HepG2 (cell line): ENCODE results near the gene ARFIP2. TPM values are rescaled to one million over a fixed set of nuclear protein-coding genes. Genes with fewer than 3 reads are reported as not detected.

Experiments used
- ATAC-seq: fragments of 200-7000 bp; cut with Tn5 transposase; 3 replicates; pipeline ENCODE4 v1.9.1; 2020; ENCODE audit warnings: mild to moderate bottlenecking, moderate library complexity
- BruUV-seq: library from RNA; stranded (reverse); fragments of 400-500 nt; replicated peaks from 2 replicates; lab custom pipeline; 2021; lab: Mats Ljungman, UMichigan
- CTCF ChIA-PET: fragments of 300-600 bp; formaldehyde crosslinking; extraction: SDS; loops from one replicate; lab custom pipeline; 2021; ENCODE audit warnings: low total read pairs, inconsistent platforms, low intra/inter-chr PET ratio; lab: Yijun Ruan, JAX
- POLR2A ChIA-PET: fragments of 350-600 bp; sonication (Branson Sonifier 250); formaldehyde crosslinking; loops from one replicate; lab custom pipeline; 2020; ENCODE audit warnings: antibody characterized with exemption, inconsistent platforms; lab: Yijun Ruan, JAX
- DNase-seq: peaks from one replicate; pipeline ENCODE4 v3.0.0-alpha.2; 2015; ENCODE audit warnings: low spot score
- FAIRE-seq: peaks from 3 replicates; lab custom pipeline; 2011; peaks lifted over from hg19 to GRCh38; lab: Jason Lieb, UNC
- H2AFZ ChIP-seq: one replicate; pipeline ENCODE4 v1.6.1; 2011; ENCODE audit warnings: low read length, inconsistent platforms
- H3K27ac ChIP-seq: fragments of 300-600 bp; 3 replicates; pipeline ENCODE4 v1.8.0; 2011; ENCODE audit warnings: mixed run types, mild to moderate bottlenecking, mixed read lengths, low read length, inconsistent platforms; ENCODE audit not compliant: insufficient read depth; ENCODE audit errors: extremely low read length
- H3K27me3 ChIP-seq, 2 experiments: fragments of 200-600 bp in 1 of 2; 2 replicates in 1 of 2; 3 replicates in 1 of 2; pipeline versions ENCODE4 v1.6.0 to v1.8.0; 2011; ENCODE audit warnings: low read length in 2 of 2, mild to moderate bottlenecking in 2 of 2, moderate library complexity in 2 of 2, inconsistent platforms in 1 of 2; ENCODE audit not compliant: insufficient read depth in 2 of 2, control insufficient read depth in 1 of 2
- H3K36me3 ChIP-seq, 2 experiments: fragments of 200-600 bp in 1 of 2; replicated peaks in 1 of 2; 2 replicates in 1 of 2; 3 replicates in 1 of 2; pipeline versions ENCODE4 v1.5.1 to v1.8.0; 2011; ENCODE audit warnings: low read length in 2 of 2, inconsistent platforms in 1 of 2; ENCODE audit not compliant: insufficient read depth in 2 of 2, control insufficient read depth in 1 of 2
- H3K4me1 ChIP-seq: 2 replicates; pipeline ENCODE4 v1.5.1; 2012; ENCODE audit warnings: low read length, inconsistent platforms; ENCODE audit not compliant: insufficient read depth
- H3K4me2 ChIP-seq: 2 replicates; pipeline ENCODE4 v1.6.0; 2011; ENCODE audit warnings: low read depth, low read length, inconsistent platforms
- H3K4me3 ChIP-seq, 3 experiments: fragments of 200-600 bp in 1 of 3; sonication (generic), shearing (Covaris generic) in 1 of 3; replicated peaks in 1 of 3; 2 replicates each; pipeline ENCODE4 v1.5.1; 2011 to 2016; ENCODE audit warnings: low read length in 3 of 3, inconsistent platforms in 2 of 3, low read depth in 2 of 3, mild to moderate bottlenecking in 2 of 3, control low read depth in 1 of 3, mixed read lengths in 1 of 3; ENCODE audit not compliant: insufficient read depth in 1 of 3
- H3K79me2 ChIP-seq: one replicate; pipeline ENCODE4 v1.6.1; 2011; ENCODE audit warnings: low read length, inconsistent platforms; ENCODE audit not compliant: insufficient read depth
- H3K9ac ChIP-seq: 2 replicates; pipeline ENCODE4 v1.6.0; 2011; ENCODE audit warnings: mild to moderate bottlenecking, low read depth, low read length, inconsistent platforms; ENCODE audit not compliant: insufficient read depth
- H3K9me3 ChIP-seq: 2 replicates; pipeline ENCODE4 v1.5.1; 2012; ENCODE audit warnings: mild to moderate bottlenecking, low read length
- H4K20me1 ChIP-seq: 2 replicates; pipeline ENCODE4 v1.6.0; 2011; ENCODE audit warnings: inconsistent platforms, mild to moderate bottlenecking, low read length, moderate library complexity; ENCODE audit not compliant: insufficient read depth
- CERS6 ChIP-seq: sonication (generic); formaldehyde crosslinking; IDR thresholded peaks from 2 replicates; pipeline ENCODE4 v1.5.0; 2020; ENCODE audit warnings: missing genetic modification reagents
- KLF11 ChIP-seq: IDR thresholded peaks from 2 replicates; pipeline ENCODE4 v1.6.1; 2016; ENCODE audit warnings: missing compliant biosample characterization
- NFIC ChIP-seq: IDR thresholded peaks from 2 replicates; pipeline ENCODE4 v1.6.1; 2012; ENCODE audit warnings: mild to moderate bottlenecking, low read length, inconsistent platforms
- PAX8 ChIP-seq: sonication (generic); formaldehyde crosslinking; IDR thresholded peaks from 2 replicates; pipeline ENCODE4 v1.8.0; 2022; ENCODE audit warnings: mild to moderate bottlenecking, missing genetic modification reagents, borderline replicate concordance
- SPEN ChIP-seq: sonication (generic); formaldehyde crosslinking; IDR thresholded peaks from 2 replicates; pipeline ENCODE4 v1.5.1; 2020; ENCODE audit warnings: low read depth, mild to moderate bottlenecking, missing genetic modification reagents
- TBX3 ChIP-seq: fragments of 450-650 bp; IDR thresholded peaks from 2 replicates; pipeline ENCODE4 v1.6.1; 2017; ENCODE audit warnings: antibody characterized with exemption, mild to moderate bottlenecking, inconsistent platforms, borderline replicate concordance
- THAP11 ChIP-seq: IDR thresholded peaks from 2 replicates; pipeline ENCODE4 v1.6.1; 2016; ENCODE audit warnings: missing biosample characterization, missing genetic modification reagents
- ZBTB34 ChIP-seq: sonication (generic); formaldehyde crosslinking; IDR thresholded peaks from 2 replicates; pipeline ENCODE4 v1.8.0; 2022; ENCODE audit warnings: mild to moderate bottlenecking, missing genetic modification reagents
- ZC3H13 ChIP-seq: sonication (generic); formaldehyde crosslinking; IDR thresholded peaks from 2 replicates; pipeline ENCODE4 v1.8.1; 2023; ENCODE audit warnings: mild to moderate bottlenecking, missing genetic modification reagents, moderate library complexity
- ZNF143 ChIP-seq: sonication (generic); formaldehyde crosslinking; IDR thresholded peaks from 2 replicates; pipeline ENCODE4 v1.4.0; 2020; ENCODE audit warnings: missing genetic modification reagents
- ZNF205 ChIP-seq: IDR thresholded peaks from 2 replicates; pipeline ENCODE4 v1.6.1; 2018; ENCODE audit warnings: missing biosample characterization, missing genetic modification reagents
- ZNF335 ChIP-seq: sonication (generic); formaldehyde crosslinking; IDR thresholded peaks from 2 replicates; pipeline ENCODE4 v1.4.0; 2020; ENCODE audit warnings: missing genetic modification reagents
- ZNF639 ChIP-seq: conservative IDR thresholded peaks from 2 replicates; pipeline ENCODE4 v1.6.1; 2018; ENCODE audit warnings: missing genetic modification reagents
- ZNF720 ChIP-seq: sonication (generic); formaldehyde crosslinking; IDR thresholded peaks from 2 replicates; pipeline ENCODE4 v1.4.0; 2020; ENCODE audit warnings: missing genetic modification reagents
- WGBS: methylation state at CpG from one replicate; pipeline ENCODE4 v1.1.6; 2017; ENCODE audit warnings: low lambda C conversion rate; 5-methylcytosine and 5-hydroxymethylcytosine counted together
- in situ Hi-C: cut with HindIII; loops from 2 replicates; pipeline ENCODE4 v1.10.0; 2017; ENCODE audit warnings: low pct_unique_long_range_greater_than_20kb; ENCODE audit not compliant: extremely low pct_ligation_motif_present
- intact Hi-C: fragments of 100-400 bp; cut with micrococcal nuclease; formaldehyde crosslinking; loops from one replicate; pipeline ENCODE4 v1.10.0; 2022; ENCODE audit not compliant: unreplicated experiment
- polyA plus RNA-seq, 8 experiments: library from polyadenylated mRNA; depleted of rRNA in 3 of 8; stranded (reverse) in 7 of 8; unstranded in 1 of 8; fragments of >200 nt; fragmentation: Illumina TruSeq in 4 of 8; extraction: Trizol in 4 of 8; gene quantifications; 2 replicates each; pipeline versions ENCODE4 v1.2.1 to v1.2.3, GENCODE V29; 2011 to 2016; ENCODE audit warnings: low read depth in 4 of 8, missing spikeins in 1 of 8, mixed read lengths in 1 of 8; ENCODE audit not compliant: insufficient read depth in 1 of 8
- total RNA-seq, 5 experiments: library from RNA; depleted of rRNA; stranded (reverse); fragments of >200 nt; fragmentation: Illumina TruSeq; extraction: Trizol; gene quantifications; 2 replicates each; pipeline ENCODE4 v1.2.3, GENCODE V29; 2016; ENCODE audit warnings: low read depth in 1 of 5
- TF ChIP-seq, protein P1 (sequence below): IDR thresholded peaks from 2 replicates; pipeline ENCODE4 v1.6.1; 2016; ENCODE audit warnings: low read depth

ARFIP2 gene
- total and polyA plus RNA-seq, 2 of the 13 experiments (the other 11 are each of a cell fraction or from before 2014, with no cell fraction given) = 56.6 to 60.2 TPM

DNA sequence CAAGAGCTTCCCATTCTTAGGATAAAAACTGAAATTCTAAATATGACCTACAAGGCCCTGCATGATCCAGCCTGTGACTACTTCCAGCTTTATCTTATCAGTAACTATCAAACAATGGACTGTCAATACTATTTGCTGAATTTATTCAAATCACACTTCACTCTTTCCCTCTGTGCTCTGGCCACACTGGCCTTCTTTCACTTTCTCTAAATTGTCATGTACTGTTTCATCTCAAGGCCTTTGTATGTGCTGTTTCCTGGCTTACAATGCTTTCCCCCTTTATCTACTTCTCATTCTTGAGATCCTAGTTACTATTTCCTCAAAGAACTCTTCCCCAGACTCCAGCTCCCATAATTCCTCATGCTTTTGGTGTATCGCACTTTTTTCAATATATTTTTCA lies 5.8 kb upstream of the ARFIP2 start:
- Histone ChIP-seq H3K4me1 (peaks cover 80% of the 10 kb centered on the region), H3K79me2 (peaks cover 17% of the 10 kb centered on the region), H3K9ac (no peak overlapping the region), H2AFZ (no peak overlapping the region), H3K36me3 (peaks cover 2 to 27% of the 10 kb centered on the region in 2 experiments; a peak in 4 of 5 replicates), H3K27me3 (no peaks in the 10 kb centered on the region; a peak in 1 of 5 replicates), H3K27ac (no peak overlapping the region), H3K9me3 (no peaks in the 10 kb centered on the region), H3K4me2 (no peak overlapping the region), H4K20me1 (no peaks in the 10 kb centered on the region; the same call in 1 of the 2 replicates), H3K4me3 (no peak overlapping the region)
- in situ Hi-C loops = loop anchor here (10.0 kb wide), 1 partner anchor 118 kb away; the partner anchor contains the start of genes ILK and RRP8
- TF ChIP-seq, protein P1, sequence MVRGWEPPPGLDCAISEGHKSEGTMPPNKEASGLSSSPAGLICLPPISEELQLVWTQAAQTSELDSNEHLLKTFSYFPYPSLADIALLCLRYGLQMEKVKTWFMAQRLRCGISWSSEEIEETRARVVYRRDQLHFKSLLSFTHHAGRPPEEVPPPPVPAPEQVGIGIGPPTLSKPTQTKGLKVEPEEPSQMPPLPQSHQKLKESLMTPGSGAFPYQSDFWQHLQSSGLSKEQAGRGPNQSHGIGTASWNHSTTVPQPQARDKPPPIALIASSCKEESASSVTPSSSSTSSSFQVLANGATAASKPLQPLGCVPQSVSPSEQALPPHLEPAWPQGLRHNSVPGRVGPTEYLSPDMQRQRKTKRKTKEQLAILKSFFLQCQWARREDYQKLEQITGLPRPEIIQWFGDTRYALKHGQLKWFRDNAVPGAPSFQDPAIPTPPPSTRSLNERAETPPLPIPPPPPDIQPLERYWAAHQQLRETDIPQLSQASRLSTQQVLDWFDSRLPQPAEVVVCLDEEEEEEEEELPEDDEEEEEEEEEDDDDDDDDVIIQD (CRISPR knock-in tag) = no peak
- no peak for TF ChIP-seq ZNF205 (CRISPR knock-in tag)
- no peak for TF ChIP-seq ZBTB34
- no peak for TF ChIP-seq ZNF639
- no peak for TF ChIP-seq TBX3
- TF ChIP-seq ZC3H13 = no peak
- TF ChIP-seq PAX8 (CRISPR knock-in tag) = no peak
- no peak for TF ChIP-seq THAP11 (CRISPR knock-in tag)
- no peak for TF ChIP-seq KLF11
- no peak for TF ChIP-seq ZNF143
- TF ChIP-seq CERS6 (CRISPR knock-in tag) = no peak
- no peak for TF ChIP-seq SPEN (CRISPR knock-in tag)
- no peak for TF ChIP-seq ZNF335
- no peak for TF ChIP-seq NFIC
- no peak for TF ChIP-seq ZNF720
- ChIA-PET CTCF (no interaction called here), POLR2A (interaction anchor here (1.4 kb wide), 1 partner anchor 11 kb away, joined by 5 read pairs; no protein-coding TSS in a partner anchor)
- WGBS = 93% methylated on average over 1 of the region's 1 CpG
- intact Hi-C loops = loop anchor here (10.0 kb wide), 1 partner anchor 252 kb away; the partner anchor contains the start of genes CNGA4 and FHIP1B
- BruUV-seq = no TSS peak
- no peak for DNase-seq
- ATAC-seq = no peak
- no peak for FAIRE-seq
